Fibroblast of lung (primary cell): ENCODE results near the gene FCRL4.

ENCODE experiments used
- EZH2 ChIP-seq: IDR thresholded peaks from 2 replicates; pipeline ENCODE4 v1.5.1; 2012; ENCODE audit warnings: low read length, control low read depth, mild to moderate bottlenecking; ENCODE audit errors: missing control alignments
- TF ChIP-seq, protein P1 (sequence below), 2 donors: IDR thresholded peaks in 1 of 2; conservative IDR thresholded peaks in 1 of 2; 1 replicate in 1 of 2; 2 replicates in 1 of 2; pipeline ENCODE4 v1.5.1; 2011 to 2012; ENCODE audit warnings: low read length in 2 of 2, control low read depth in 1 of 2, inconsistent platforms in 1 of 2, low read depth in 1 of 2, mild to moderate bottlenecking in 1 of 2

DNA sequence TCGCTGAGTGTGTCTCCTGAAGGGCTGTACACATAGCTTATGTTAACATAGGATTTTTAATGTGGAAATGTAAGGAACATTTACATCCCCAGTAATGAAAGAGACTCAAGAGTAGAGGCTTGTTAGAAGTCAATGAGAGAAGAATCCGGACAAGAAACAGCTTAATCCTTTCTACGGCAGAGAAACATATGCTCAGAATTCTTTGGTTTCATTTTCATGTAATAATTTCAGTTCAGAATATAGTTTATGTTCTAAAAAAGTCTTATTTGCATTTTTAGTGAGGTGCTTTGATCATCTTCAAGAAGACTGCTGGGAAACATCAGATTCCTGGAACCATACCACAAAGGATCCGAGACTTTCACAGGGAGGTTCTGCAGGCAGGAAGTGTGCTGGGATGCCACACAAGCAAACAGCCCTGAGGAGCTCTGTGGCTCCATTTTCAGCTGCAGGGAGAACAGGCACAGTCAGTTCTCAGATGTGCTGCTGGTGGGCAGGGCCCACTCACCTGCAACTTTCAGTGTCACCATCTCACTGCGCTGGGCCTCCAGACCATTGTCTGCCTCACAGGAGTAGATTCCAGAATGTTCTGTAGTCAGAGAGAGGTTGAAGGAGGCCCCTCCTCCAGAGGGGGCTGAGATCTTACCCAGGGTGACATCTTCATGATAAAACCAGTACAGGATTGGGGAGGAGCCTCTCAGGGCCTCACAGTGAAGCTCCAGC is 74.0 kb downstream of the FCRL4 start:
- TF ChIP-seq, protein P1, sequence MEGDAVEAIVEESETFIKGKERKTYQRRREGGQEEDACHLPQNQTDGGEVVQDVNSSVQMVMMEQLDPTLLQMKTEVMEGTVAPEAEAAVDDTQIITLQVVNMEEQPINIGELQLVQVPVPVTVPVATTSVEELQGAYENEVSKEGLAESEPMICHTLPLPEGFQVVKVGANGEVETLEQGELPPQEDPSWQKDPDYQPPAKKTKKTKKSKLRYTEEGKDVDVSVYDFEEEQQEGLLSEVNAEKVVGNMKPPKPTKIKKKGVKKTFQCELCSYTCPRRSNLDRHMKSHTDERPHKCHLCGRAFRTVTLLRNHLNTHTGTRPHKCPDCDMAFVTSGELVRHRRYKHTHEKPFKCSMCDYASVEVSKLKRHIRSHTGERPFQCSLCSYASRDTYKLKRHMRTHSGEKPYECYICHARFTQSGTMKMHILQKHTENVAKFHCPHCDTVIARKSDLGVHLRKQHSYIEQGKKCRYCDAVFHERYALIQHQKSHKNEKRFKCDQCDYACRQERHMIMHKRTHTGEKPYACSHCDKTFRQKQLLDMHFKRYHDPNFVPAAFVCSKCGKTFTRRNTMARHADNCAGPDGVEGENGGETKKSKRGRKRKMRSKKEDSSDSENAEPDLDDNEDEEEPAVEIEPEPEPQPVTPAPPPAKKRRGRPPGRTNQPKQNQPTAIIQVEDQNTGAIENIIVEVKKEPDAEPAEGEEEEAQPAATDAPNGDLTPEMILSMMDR (conservative IDR thresholded peaks at IDR 0.05 in 1 of 2, IDR thresholded peaks at IDR 0.05 in 1 of 2; ENCODE audit: low read depth in 1 of 2, low read length in 2 of 2): no peak
- no peak for TF ChIP-seq EZH2
